Lower leg skin (tissue), 4 donors: ENCODE results near the gene AKNAD1. TPM values are rescaled to one million over a fixed set of nuclear protein-coding genes. Genes with fewer than 3 reads are reported as not detected.

Experiments
- DNase-seq, 2 donors: peaks; one replicate each; pipeline ENCODE4 v3.0.0-alpha.2; 2019; ENCODE audit warnings: low spot score in 2 of 2
- H3K4me3 ChIP-seq: fragments of 200-600 bp; sonication (generic); 2 replicates; pipeline ENCODE4 v1.5.1; 2017; ENCODE audit warnings: mild to moderate bottlenecking, low read depth; ENCODE audit not compliant: poor library complexity, severe bottlenecking
- POLR2A ChIP-seq, 2 donors: fragments of 450-650 bp; IDR thresholded peaks; one replicate each; pipeline ENCODE4 v1.6.1; 2016 to 2017; ENCODE audit warnings: antibody characterized with exemption in 2 of 2, mild to moderate bottlenecking in 1 of 2, moderate library complexity in 1 of 2
- WGBS, 2 donors: methylation state at CpG; one replicate each; pipeline ENCODE4 v1.1.5; 2018; 5-methylcytosine and 5-hydroxymethylcytosine counted together
- intact Hi-C: fragments of 100-400 bp; cut with DNase I; formaldehyde crosslinking; loops from one replicate; pipeline ENCODE4 v1.15.0; 2023; ENCODE audit warnings: low total_unique reads
- total RNA-seq, 4 donors: library from RNA; depleted of rRNA; stranded (reverse); fragments of >200 nt; gene quantifications; one replicate each; pipeline ENCODE4 v1.1.0, GENCODE V29; 2016
- TF ChIP-seq, protein P1 (sequence below), 3 donors: fragments of 450-650 bp; IDR thresholded peaks; one replicate each; pipeline ENCODE4 v1.5.1; 2016; ENCODE audit warnings: antibody characterized with exemption in 3 of 3, mild to moderate bottlenecking in 3 of 3, moderate library complexity in 2 of 3

The AKNAD1 gene
- total RNA-seq, 4 donors from 2014 or later = 2.8 to 5.5 (median 3.5) TPM

DNA sequence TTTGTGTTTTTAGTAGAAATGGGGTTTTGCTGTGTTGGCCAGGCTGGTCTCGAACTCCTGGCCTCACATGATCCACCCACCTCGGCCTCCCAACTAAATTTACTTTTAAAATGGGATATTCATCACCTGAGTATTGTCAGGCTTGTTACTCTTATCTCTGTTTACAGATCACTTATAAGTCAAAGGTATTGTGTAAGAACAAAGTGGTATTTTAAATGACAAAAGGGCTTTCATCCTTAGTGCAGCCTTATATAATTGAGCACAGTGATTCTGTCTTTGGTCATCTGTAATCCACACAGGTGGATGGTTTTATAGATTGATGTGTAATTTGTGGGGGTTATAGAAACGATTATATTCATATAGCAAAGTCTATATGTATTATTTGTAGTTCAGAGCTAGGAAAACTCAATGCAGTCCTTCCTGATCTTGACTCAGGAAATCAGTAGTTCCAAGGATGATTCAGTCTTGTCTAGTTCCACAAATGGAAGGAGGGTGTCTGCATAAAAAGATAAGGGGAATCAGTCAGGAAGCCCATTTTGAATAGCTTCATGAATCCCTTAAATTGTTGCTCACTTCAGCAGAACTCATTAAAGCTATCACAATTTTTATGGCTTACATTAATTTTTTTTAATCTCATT lies 75.8 kb downstream of the AKNAD1 start:
- WGBS, 2 donors = 94 to 98% methylated on average over 3 of the region's 3 CpGs
- TF ChIP-seq POLR2A (IDR thresholded peaks at IDR 0.05) = no peak
- TF ChIP-seq, protein P1, sequence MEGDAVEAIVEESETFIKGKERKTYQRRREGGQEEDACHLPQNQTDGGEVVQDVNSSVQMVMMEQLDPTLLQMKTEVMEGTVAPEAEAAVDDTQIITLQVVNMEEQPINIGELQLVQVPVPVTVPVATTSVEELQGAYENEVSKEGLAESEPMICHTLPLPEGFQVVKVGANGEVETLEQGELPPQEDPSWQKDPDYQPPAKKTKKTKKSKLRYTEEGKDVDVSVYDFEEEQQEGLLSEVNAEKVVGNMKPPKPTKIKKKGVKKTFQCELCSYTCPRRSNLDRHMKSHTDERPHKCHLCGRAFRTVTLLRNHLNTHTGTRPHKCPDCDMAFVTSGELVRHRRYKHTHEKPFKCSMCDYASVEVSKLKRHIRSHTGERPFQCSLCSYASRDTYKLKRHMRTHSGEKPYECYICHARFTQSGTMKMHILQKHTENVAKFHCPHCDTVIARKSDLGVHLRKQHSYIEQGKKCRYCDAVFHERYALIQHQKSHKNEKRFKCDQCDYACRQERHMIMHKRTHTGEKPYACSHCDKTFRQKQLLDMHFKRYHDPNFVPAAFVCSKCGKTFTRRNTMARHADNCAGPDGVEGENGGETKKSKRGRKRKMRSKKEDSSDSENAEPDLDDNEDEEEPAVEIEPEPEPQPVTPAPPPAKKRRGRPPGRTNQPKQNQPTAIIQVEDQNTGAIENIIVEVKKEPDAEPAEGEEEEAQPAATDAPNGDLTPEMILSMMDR (IDR thresholded peaks at IDR 0.05) = no peak
- DNase-seq = no peak
- intact Hi-C loops = no loop called here
- no peak overlapping the region for H3K4me3 ChIP-seq

DNA sequence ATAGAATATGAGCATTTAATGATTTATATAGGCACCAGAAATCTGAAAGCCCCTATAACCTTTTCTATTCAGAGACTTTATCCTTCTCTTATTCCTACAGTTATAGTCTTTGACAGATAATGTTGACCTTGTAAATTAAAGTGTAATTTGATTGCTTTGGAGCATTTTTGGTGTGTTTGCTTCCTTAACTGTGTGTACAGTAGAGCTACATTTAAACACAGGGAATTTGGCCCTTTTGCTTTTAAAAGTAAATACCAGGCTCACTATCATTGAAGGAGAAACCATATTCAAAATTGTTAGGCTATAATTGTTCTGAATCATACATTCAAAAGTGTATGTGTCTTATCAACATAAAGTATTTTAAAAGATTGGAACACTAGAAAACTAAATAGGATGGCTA lies 77.4 kb downstream of the AKNAD1 start:
- no peak overlapping the region for H3K4me3 ChIP-seq
- TF ChIP-seq POLR2A (IDR thresholded peaks at IDR 0.05) = no peak
- TF ChIP-seq, protein P1 (IDR thresholded peaks at IDR 0.05) = no peak
- intact Hi-C loops = no loop called here
- no peak for DNase-seq

DNA sequence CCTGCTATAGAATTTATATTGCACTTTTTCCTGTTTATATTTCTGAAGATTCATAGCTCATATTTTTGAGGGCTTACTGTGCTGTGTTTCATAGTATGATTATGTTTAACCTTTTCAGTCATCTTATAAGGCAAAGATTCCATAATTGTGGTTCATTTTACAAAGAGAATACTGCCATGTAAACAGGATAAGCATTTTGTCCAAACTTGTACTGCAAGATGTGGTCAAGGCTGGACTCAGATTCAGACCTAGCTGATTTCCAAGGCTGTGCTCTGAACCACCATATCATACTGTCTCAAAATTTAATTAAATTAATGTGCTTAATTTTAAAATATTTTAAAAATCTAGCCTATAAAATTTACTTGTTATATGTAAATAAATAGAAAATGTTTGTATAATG lies 79.1 kb downstream of the AKNAD1 start:
- DNase-seq = no peak
- TF ChIP-seq, protein P1 (IDR thresholded peaks at IDR 0.05) = no peak
- TF ChIP-seq POLR2A (IDR thresholded peaks at IDR 0.05) = no peak
- no peak overlapping the region for H3K4me3 ChIP-seq
- intact Hi-C loops = no loop called here

DNA sequence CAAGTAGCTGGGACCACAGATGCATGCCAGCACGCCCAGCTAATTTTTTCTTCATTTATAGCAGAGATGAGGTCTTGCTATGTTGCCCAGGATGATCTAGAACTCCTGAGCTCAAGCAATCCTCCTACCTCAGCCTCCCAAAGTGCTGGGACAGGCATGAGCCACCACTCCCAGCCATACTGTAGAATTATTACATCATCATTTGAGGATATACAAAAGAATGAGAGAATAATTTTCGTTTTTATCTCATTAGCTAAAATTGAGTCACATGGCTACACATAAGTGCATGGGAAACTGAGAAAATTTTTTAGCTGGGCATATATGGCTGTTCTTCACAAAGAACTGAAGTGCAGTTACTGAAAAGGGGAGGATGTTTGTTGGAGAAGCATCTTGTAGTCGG lies 89.2 kb downstream of the AKNAD1 start:
- intact Hi-C loops = no loop called here
- WGBS, 2 donors = 85 to 89% methylated on average over 3 of the region's 3 CpGs
- H3K4me3 ChIP-seq = no peak overlapping the region
- no peak for DNase-seq
- TF ChIP-seq, protein P1 (IDR thresholded peaks at IDR 0.05) = no peak
- no peak for TF ChIP-seq POLR2A (IDR thresholded peaks at IDR 0.05)

DNA sequence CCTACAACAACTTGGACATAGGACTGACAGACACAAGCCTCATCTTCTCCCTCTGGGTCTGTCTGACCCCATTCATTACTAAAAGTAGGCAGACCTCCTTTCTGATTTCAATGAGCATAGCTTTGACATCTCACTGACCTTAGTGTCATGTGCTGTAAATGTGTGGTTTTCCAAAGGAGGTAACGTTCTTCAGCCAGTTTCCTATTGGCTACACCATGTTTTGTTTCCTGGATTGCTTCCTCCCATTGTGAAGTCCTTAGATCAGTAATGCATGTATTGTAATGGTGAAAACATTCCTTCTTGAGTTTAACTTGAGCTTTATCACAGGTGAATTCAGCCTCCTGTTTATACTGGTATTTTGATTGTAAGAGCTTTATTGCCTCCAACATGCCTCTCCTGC lies 89.8 kb downstream of the AKNAD1 start:
- no peak for TF ChIP-seq POLR2A (IDR thresholded peaks at IDR 0.05)
- TF ChIP-seq, protein P1 (IDR thresholded peaks at IDR 0.05) = no peak
- no peak for DNase-seq
- 38 to 43% methylated on average over 1 of the region's 1 CpG for WGBS, 2 donors
- intact Hi-C loops = no loop called here
- H3K4me3 ChIP-seq = no peak overlapping the region

Other genes starting within 250 kb of the AKNAD1 start
- gene HENMT1, start 196.0 kb downstream of the AKNAD1 start, total RNA-seq = 1 to 10 TPM; 2.0 to 3.9 (median 2.2) TPM
- 10 to 100 TPM; 12.8 to 38.9 (median 18.4) TPM for gene PRPF38B, start 164.8 kb downstream of the AKNAD1 start, total RNA-seq
- gene FNDC7, start 144.2 kb downstream of the AKNAD1 start, total RNA-seq = not detected
- 10 to 100 TPM; 57.4 to 80.7 (median 69.5) TPM for gene STXBP3, start 110.4 kb downstream of the AKNAD1 start, total RNA-seq
- 100 to 1,000 TPM; 100 to 129 (median 122) TPM for gene GPSM2, start 19.9 kb upstream of the AKNAD1 start, total RNA-seq
- gene CLCC1, start 106.4 kb upstream of the AKNAD1 start, total RNA-seq = 10 to 100 TPM; 11.8 to 16.0 (median 14.6) TPM
- gene WDR47, start 185.0 kb upstream of the AKNAD1 start, total RNA-seq = 10 to 100 TPM; 44.3 to 75.3 (median 49.0) TPM
- gene TAF13, start 218.9 kb upstream of the AKNAD1 start, total RNA-seq = 10 to 100 TPM; 22.2 to 28.9 (median 23.9) TPM
- gene TMEM167B, start 233.7 kb upstream of the AKNAD1 start, total RNA-seq = 10 to 100 TPM; 24.8 to 52.3 (median 34.3) TPM